SK-N-SH treated with all-trans-retinoic acid at 6 μM for 48 hours (cell line): ENCODE data around the gene GPANK1.

ENCODE experiments used
- ARNTL ChIP-seq: fragments of 450-650 bp; formaldehyde crosslinking; IDR thresholded peaks from 2 replicates; pipeline ENCODE4 v1.5.0; 2020; ENCODE audit warnings: low read depth, mild to moderate bottlenecking, moderate library complexity, borderline replicate concordance
- BACH2 ChIP-seq: fragments of 250-450 bp; sonication (Bioruptor Pico); IDR thresholded peaks from 2 replicates; pipeline ENCODE4 v1.9.0; 2021; ENCODE audit warnings: mild to moderate bottlenecking, borderline replicate concordance
- CREB5 ChIP-seq: fragments of 250-450 bp; sonication (Bioruptor Pico); IDR thresholded peaks from 2 replicates; pipeline ENCODE4 v1.5.1; 2020; ENCODE audit warnings: low read depth, mild to moderate bottlenecking, moderate library complexity
- ESRRG ChIP-seq: fragments of 250-450 bp; sonication (Bioruptor Pico); IDR thresholded peaks from 2 replicates; pipeline ENCODE4 v1.6.1; 2021; ENCODE audit warnings: mild to moderate bottlenecking
- ISL1 ChIP-seq: fragments of 250-450 bp; sonication (Bioruptor Pico); IDR thresholded peaks from 2 replicates; pipeline ENCODE4 v2.1.2; 2022; ENCODE audit warnings: mild to moderate bottlenecking, moderate library complexity
- PATZ1 ChIP-seq: fragments of 250-450 bp; sonication (Bioruptor Pico); IDR thresholded peaks from 2 replicates; pipeline ENCODE4 v1.8.0; 2020; ENCODE audit warnings: mild to moderate bottlenecking, moderate library complexity, borderline replicate concordance
- PPARA ChIP-seq: fragments of 250-450 bp; sonication (Bioruptor Pico); IDR thresholded peaks from 2 replicates; pipeline ENCODE4 v1.5.0; 2020; ENCODE audit warnings: mild to moderate bottlenecking, borderline replicate concordance
- SNAI2 ChIP-seq: fragments of 250-450 bp; sonication (Bioruptor Pico); IDR thresholded peaks from 2 replicates; pipeline ENCODE4 v1.5.0; 2020; ENCODE audit warnings: mild to moderate bottlenecking, moderate library complexity
- ZFP3 ChIP-seq: fragments of 250-450 bp; sonication (Bioruptor Pico); IDR thresholded peaks from 2 replicates; pipeline ENCODE4 v1.5.0; 2020; ENCODE audit warnings: mild to moderate bottlenecking, moderate library complexity
- TF ChIP-seq, protein P1 (sequence below): fragments of 250-450 bp; sonication (Bioruptor Pico); IDR thresholded peaks from 2 replicates; pipeline ENCODE4 v1.5.1; 2021; ENCODE audit warnings: mild to moderate bottlenecking, moderate library complexity

GRCh38 chr6:31681135-31681671 is 16.4 kb upstream of the GPANK1 start:
- TF ChIP-seq, protein P1, sequence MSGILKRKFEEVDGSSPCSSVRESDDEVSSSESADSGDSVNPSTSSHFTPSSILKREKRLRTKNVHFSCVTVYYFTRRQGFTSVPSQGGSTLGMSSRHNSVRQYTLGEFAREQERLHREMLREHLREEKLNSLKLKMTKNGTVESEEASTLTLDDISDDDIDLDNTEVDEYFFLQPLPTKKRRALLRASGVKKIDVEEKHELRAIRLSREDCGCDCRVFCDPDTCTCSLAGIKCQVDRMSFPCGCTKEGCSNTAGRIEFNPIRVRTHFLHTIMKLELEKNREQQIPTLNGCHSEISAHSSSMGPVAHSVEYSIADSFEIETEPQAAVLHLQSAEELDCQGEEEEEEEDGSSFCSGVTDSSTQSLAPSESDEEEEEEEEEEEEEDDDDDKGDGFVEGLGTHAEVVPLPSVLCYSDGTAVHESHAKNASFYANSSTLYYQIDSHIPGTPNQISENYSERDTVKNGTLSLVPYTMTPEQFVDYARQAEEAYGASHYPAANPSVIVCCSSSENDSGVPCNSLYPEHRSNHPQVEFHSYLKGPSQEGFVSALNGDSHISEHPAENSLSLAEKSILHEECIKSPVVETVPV, result no peak
- TF ChIP-seq PPARA (CRISPR knock-in tag) (no peak), SNAI2 (no peak), ARNTL (CRISPR knock-in tag) (no peak), ZFP3 (no peak), PATZ1 (CRISPR knock-in tag) (no peak), ESRRG (no peak), BACH2 (no peak), ISL1 (no peak), CREB5 (CRISPR knock-in tag) (no peak)
